ENCODE measurements around the gene GPRC5C.
"Not testable (repeated sequence)": the region's sequence is repeated elsewhere in the genome, so short reads cannot be mapped to it uniquely, and the experiment has no call there.

GPRC5C gene

DNA sequence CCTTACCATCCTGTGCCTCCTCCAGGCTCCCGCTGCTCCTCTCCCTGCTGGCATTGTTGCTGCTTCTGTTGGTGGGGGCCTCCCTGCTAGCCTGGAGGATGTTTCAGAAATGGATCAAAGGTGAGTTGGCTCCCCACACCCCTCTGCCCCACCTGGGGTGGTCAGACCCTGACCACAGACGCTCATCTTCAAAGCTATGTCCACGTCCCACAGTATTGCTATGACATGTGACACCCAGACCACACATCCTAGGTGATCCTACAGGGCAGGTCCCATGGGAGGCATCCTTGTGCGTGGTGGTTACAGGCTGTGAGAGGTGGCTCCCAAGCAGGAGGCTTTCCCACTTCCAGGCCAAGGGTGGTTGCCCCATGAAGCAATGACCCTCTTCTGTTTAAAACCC is 45.5 kb downstream of the GPRC5C start:
- H3K9me3 ChIP-seq (ENCODE audit: insufficient read depth, low read depth, low read length), result peaks cover 9% of the 10 kb centered on the region
- H3K27ac ChIP-seq (ENCODE audit: low read depth, low read length), result no peak overlapping the region
- WGBS, result 85% methylated on average over 4 of the region's 4 CpGs
- no peak overlapping the region for H3K9ac ChIP-seq (ENCODE audit: low read depth, low read length)
- no peaks in the 10 kb centered on the region for H3K4me1 ChIP-seq (ENCODE audit: insufficient read depth, low read length)
- H3K27me3 ChIP-seq (ENCODE audit: insufficient read depth, low read length), result no peaks in the 10 kb centered on the region; the same call in 1 of the 2 replicates
- no peaks in the 10 kb centered on the region for H3K36me3 ChIP-seq (ENCODE audit: insufficient read depth, low read length)
- no peak overlapping the region for H3K4me3 ChIP-seq (ENCODE audit: low read length)

DNA sequence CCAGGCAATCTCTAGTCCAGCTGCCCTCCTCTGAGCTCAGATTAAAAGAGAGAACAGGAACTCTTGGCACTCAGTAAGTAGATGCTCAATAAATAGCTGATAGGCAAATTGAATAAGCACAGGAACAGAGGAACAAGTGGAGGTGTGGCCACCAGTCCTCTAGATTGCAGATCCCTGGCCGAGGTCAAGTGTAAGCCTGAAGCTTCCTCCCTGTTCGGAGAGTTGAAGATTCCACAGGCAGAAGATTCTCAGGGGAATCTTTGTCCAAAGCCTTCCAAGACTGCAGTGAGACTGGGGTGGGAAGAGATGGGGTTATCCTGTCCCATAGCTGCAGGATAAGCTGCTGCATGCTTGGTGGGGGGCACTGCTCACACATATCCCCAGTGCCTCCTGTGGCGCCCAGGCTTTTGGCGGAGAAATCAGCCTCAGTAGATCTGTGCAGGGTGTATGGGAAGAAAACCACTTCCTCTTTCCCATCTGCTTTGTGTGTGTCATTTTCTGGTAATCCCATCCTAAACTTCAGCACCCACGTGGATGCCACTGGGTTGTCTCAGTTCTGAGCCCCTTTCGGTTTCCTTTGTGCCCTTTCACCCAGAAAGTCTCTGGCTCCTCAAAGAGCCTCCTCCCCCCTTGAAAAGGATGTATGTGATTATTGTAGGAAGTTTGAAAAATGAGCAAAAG is 46.7 kb downstream of the GPRC5C start:
- Histone ChIP-seq H3K9ac (ENCODE audit: low read depth, low read length) (no peak overlapping the region), H3K27ac (ENCODE audit: low read depth, low read length) (no peak overlapping the region), H3K36me3 (ENCODE audit: insufficient read depth, low read length) (no peaks in the 10 kb centered on the region), H3K27me3 (ENCODE audit: insufficient read depth, low read length) (no peaks in the 10 kb centered on the region; the same call in 1 of the 2 replicates), H3K4me1 (ENCODE audit: insufficient read depth, low read length) (no peaks in the 10 kb centered on the region), H3K4me3 (ENCODE audit: low read length) (no peak overlapping the region), H3K9me3 (ENCODE audit: insufficient read depth, low read depth, low read length) (peaks cover 9% of the 10 kb centered on the region)
- WGBS, result 77% methylated on average over 5 of the region's 6 CpGs

DNA sequence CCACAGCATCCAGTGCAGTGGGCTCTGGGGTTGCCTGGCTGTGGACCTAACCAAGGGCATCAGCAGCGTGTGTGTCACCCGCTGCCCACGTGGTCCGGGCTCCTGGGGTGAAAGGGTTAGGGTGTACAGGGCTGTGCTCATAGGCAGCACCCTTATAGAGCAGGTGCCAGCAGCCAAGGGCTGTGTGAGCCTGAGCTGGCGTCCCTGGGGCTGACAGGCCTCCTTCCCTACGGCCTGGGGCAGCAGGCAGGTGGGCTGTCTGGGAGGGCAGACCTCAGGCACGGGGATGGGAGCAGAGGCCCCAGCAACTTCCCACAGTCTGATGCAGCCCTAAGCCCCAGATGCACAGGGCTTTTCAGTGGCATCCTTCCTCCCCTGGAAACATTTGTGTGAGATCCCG is 48.4 kb downstream of the GPRC5C start:
- Histone ChIP-seq H3K9me3 (ENCODE audit: insufficient read depth, low read depth, low read length) (peaks cover 9% of the 10 kb centered on the region), H3K4me1 (ENCODE audit: insufficient read depth, low read length) (no peaks in the 10 kb centered on the region), H3K27ac (ENCODE audit: low read depth, low read length) (no peak overlapping the region), H3K27me3 (ENCODE audit: insufficient read depth, low read length) (no peaks in the 10 kb centered on the region), H3K4me3 (ENCODE audit: low read length) (no peak overlapping the region), H3K9ac (ENCODE audit: low read depth, low read length) (no peak overlapping the region), H3K36me3 (ENCODE audit: insufficient read depth, low read length) (no peaks in the 10 kb centered on the region)
- WGBS, result 85% methylated on average over 8 of the region's 8 CpGs

DNA sequence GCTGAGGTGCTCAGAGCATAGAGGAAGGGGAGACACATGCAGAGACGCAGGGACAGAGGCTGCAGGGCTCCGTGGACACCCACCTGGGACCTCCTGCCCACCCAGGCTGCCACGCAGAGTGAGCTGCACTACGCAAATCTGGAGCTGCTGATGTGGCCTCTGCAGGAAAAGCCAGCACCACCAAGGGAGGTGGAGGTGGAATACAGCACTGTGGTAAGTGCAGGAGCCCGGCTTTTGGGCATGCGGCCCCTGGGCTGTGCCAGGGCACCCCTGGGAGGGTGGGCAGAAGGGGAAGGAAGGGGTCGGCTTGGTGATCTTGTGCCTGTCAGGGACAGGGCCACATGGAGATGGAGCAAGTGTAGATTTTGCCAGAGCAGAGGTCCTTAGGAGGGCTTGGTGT is 49.7 kb downstream of the GPRC5C start:
- H3K9me3 ChIP-seq (ENCODE audit: insufficient read depth, low read depth, low read length), result no peaks in the 10 kb centered on the region
- H3K27me3 ChIP-seq (ENCODE audit: insufficient read depth, low read length), result no peaks in the 10 kb centered on the region
- no peak overlapping the region for H3K27ac ChIP-seq (ENCODE audit: low read depth, low read length)
- no peaks in the 10 kb centered on the region for H3K36me3 ChIP-seq (ENCODE audit: insufficient read depth, low read length)
- no peak overlapping the region for H3K9ac ChIP-seq (ENCODE audit: low read depth, low read length)
- no peaks in the 10 kb centered on the region for H3K4me1 ChIP-seq (ENCODE audit: insufficient read depth, low read length)
- WGBS, result 90% methylated on average over 7 of the region's 7 CpGs
- H3K4me3 ChIP-seq (ENCODE audit: low read length), result no peak overlapping the region

DNA sequence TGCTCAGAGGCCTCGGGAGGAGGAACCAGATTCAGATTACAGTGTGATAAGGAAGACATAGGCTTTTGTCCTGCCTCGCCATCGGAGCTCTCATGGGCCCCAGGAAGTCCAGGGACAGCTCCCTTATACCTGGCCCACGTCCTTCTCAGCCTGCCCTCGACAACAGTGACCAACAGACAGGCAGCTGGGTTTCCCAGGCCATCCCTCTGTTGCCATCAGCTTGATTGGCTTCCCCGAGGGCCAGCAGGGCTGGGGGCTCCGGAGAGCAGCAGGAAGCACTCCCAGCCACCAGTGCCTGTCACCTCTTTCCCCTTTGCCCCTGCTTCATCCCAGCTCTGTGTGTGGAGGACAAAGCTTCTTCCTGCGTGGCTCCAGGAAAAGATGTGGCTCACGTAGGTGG is 52.2 kb downstream of the GPRC5C start:
- Histone ChIP-seq H3K27ac (ENCODE audit: low read depth, low read length) (no peak overlapping the region), H3K9ac (ENCODE audit: low read depth, low read length) (no peak overlapping the region), H3K27me3 (ENCODE audit: insufficient read depth, low read length) (no peaks in the 10 kb centered on the region), H3K4me3 (ENCODE audit: low read length) (no peak overlapping the region), H3K36me3 (ENCODE audit: insufficient read depth, low read length) (no peaks in the 10 kb centered on the region), H3K9me3 (ENCODE audit: insufficient read depth, low read depth, low read length) (0 out of 2 replicates have a peak, but pooled peaks cover 2% of the 10 kb centered on the region), H3K4me1 (ENCODE audit: insufficient read depth, low read length) (no peaks in the 10 kb centered on the region)
- WGBS, result 77% methylated on average over 9 of the region's 9 CpGs

DNA sequence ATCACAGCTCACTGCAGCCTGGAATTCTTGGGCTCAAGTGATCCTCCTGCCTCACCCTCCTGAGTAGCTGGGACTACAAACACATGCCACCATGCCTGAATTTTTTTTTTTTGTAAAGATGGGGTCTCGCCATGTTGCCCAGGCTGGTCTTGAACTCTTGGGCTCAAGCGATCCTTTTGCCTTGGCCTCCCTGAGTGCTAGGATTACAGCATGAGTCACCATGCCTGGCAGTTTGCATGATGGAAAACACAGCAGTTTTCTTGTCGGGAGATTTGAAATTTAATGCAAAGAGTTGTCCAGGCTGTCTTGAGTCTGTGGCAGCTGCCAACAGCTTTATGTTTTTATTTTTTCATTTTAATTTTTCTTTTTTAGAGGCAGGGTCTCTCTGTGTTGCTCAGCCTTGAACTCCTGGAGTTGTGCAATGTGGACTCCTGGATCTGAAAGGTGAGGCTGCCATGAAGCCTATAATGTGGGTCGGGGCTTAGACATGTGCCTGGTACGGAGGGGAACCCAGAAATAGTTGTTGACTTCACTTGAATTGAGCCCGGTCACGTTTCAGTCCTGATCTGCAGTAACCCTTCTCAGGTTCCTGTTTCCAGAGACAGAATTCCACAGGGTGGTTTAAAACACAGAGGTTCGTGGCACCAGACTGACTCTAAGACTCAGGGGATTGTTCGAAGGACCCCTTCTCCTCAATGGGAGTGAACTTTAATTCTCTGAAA is 53.3 kb downstream of the GPRC5C start:
- H3K4me1 ChIP-seq (ENCODE audit: insufficient read depth, low read length), result no peaks in the 10 kb centered on the region
- no peak overlapping the region for H3K9ac ChIP-seq (ENCODE audit: low read depth, low read length)
- no peaks in the 10 kb centered on the region for H3K27me3 ChIP-seq (ENCODE audit: insufficient read depth, low read length)
- no peaks in the 10 kb centered on the region for H3K36me3 ChIP-seq (ENCODE audit: insufficient read depth, low read length)
- 88% methylated on average over 9 of the region's 9 CpGs for WGBS
- 0 out of 2 replicates have a peak, but pooled peaks cover 2% of the 10 kb centered on the region for H3K9me3 ChIP-seq (ENCODE audit: insufficient read depth, low read depth, low read length)
- no peak overlapping the region for H3K4me3 ChIP-seq (ENCODE audit: low read length)
- H3K27ac ChIP-seq (ENCODE audit: low read depth, low read length), result no peak overlapping the region

DNA sequence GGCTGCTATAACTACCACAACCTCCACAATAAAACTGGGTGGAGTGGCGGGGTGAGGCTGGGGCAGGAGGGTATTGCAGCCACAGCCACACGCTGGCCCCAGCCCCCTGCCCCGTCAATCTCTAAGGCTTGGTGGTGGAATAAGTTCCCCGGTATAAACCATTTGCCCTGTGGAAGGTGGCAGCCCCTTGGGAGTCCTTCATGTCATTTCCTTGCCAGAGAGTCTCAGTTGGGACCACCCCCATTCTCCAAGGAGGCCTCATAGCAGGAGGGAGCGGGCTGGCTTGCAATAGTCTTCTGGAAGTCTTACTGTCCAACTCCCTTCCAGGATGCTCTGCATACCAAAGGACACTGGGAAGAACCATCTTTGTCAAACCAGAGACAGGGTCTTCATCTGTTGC is 54.0 kb downstream of the GPRC5C start:
- Histone ChIP-seq H3K36me3 (ENCODE audit: insufficient read depth, low read length) (no peaks in the 10 kb centered on the region), H3K4me1 (ENCODE audit: insufficient read depth, low read length) (no peaks in the 10 kb centered on the region), H3K9ac (ENCODE audit: low read depth, low read length) (no peak overlapping the region), H3K27me3 (ENCODE audit: insufficient read depth, low read length) (no peaks in the 10 kb centered on the region), H3K9me3 (ENCODE audit: insufficient read depth, low read depth, low read length) (0 out of 2 replicates have a peak, but pooled peaks cover 2% of the 10 kb centered on the region), H3K4me3 (ENCODE audit: low read length) (no peak overlapping the region), H3K27ac (ENCODE audit: low read depth, low read length) (no peak overlapping the region)
- 95% methylated on average over 5 of the region's 5 CpGs for WGBS

DNA sequence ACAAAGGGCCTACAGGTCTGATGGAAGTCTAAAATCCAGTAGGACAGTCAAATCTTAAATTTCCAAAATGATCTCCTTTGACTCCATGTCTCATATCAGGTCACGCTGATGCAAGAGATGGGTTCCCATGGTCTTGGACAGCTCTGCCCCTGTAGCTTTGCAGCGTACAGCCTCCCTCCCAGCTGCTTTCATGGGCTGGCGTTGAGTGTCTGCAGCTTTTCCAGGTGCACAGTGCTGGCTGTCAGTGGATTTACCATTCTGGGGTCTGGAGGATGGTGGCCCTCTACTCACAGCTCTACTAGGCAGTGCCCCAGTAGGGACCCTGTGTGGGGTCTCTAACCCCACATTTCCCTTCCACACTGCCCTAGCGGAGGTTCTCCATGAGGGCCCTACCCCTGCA is 56.4 kb downstream of the GPRC5C start:
- not testable (repeated sequence) for H3K4me1 ChIP-seq (ENCODE audit: insufficient read depth, low read length); H3K36me3 ChIP-seq (ENCODE audit: insufficient read depth, low read length); H3K4me3 ChIP-seq (ENCODE audit: low read length); H3K9me3 ChIP-seq (ENCODE audit: insufficient read depth, low read depth, low read length); H3K27me3 ChIP-seq (ENCODE audit: insufficient read depth, low read length); H3K9ac ChIP-seq (ENCODE audit: low read depth, low read length); H3K27ac ChIP-seq (ENCODE audit: low read depth, low read length)
- 91% methylated on average over 4 of the region's 4 CpGs for WGBS

DNA sequence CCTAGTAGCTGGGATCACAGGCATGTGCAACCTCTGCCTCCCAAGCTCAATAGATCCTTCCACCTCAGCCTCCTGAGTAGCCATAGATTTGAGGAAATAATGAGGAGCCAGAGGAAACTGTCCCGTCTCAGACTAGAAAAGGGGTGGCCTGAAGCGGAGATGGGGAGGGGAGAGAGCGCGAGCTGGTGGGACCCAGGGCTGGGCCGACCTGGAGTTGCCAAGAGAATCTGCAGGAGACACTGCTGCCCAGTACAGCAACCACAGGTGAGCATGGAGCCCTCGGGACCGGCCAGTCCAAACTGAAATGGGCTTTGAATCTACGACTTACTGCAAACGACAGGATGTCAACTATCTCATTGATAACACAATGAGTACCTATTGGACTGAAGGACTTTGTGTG is 58.8 kb downstream of the GPRC5C start:
- no peak overlapping the region for H3K4me3 ChIP-seq (ENCODE audit: low read length)
- no peak overlapping the region for H3K9ac ChIP-seq (ENCODE audit: low read depth, low read length)
- no peaks in the 10 kb centered on the region for H3K27me3 ChIP-seq (ENCODE audit: insufficient read depth, low read length)
- WGBS, result 92% methylated on average over 9 of the region's 9 CpGs
- H3K4me1 ChIP-seq (ENCODE audit: insufficient read depth, low read length), result no peaks in the 10 kb centered on the region
- H3K9me3 ChIP-seq (ENCODE audit: insufficient read depth, low read depth, low read length), result 0 out of 2 replicates have a peak, but pooled peaks cover 2% of the 10 kb centered on the region
- no peaks in the 10 kb centered on the region for H3K36me3 ChIP-seq (ENCODE audit: insufficient read depth, low read length)
- no peak overlapping the region for H3K27ac ChIP-seq (ENCODE audit: low read depth, low read length)

DNA sequence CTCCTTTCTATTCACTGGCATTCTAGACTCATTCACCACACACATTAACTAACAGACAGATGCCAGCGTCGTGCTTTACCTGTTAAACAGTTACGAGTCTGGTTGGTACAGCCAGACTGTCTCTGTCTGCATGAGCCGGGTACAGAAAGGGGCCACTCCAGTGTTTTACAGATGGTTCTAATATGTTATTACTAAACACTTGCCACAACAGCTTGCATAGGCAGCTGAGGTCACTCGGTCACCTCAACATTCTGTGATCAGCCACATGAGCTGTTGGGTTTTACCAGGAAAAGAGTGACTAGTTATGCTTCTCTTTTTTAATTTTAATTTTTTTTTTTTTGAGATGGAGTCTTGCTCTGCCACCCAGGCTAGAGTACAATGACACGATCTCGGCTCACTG is 59.7 kb downstream of the GPRC5C start:
- H3K4me1 ChIP-seq (ENCODE audit: insufficient read depth, low read length), result no peaks in the 10 kb centered on the region
- no peak overlapping the region for H3K4me3 ChIP-seq (ENCODE audit: low read length)
- no peaks in the 10 kb centered on the region for H3K27me3 ChIP-seq (ENCODE audit: insufficient read depth, low read length)
- no peak overlapping the region for H3K9ac ChIP-seq (ENCODE audit: low read depth, low read length)
- no peaks in the 10 kb centered on the region for H3K36me3 ChIP-seq (ENCODE audit: insufficient read depth, low read length)
- 96% methylated on average over 7 of the region's 7 CpGs for WGBS
- no peak overlapping the region for H3K27ac ChIP-seq (ENCODE audit: low read depth, low read length)
- H3K9me3 ChIP-seq (ENCODE audit: insufficient read depth, low read depth, low read length), result 0 out of 2 replicates have a peak, but pooled peaks cover 2% of the 10 kb centered on the region

DNA sequence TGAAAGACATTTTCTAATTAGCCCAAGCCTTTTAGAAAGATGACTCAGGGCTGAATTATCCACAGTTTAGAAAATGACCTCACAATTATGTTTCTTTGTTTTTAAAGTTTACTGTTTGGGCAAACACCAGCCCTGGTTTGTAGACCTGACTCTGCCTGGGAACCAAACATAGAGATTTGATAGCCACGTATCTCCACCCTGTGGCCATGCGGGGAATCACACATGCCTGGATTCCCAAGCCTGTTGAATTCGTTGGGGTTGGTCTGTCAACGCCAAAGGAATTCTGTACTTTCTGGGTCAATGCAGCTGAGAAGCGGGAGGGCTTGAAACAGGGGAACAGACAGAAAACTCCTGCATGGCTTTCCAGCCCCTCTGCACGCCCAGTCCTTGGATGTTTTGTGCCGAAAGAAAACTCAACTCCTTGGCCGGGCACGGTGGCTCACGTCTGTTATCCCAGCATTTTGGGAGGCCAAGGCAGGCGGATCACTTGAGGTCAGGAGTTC is 61.5 kb downstream of the GPRC5C start:
- Histone ChIP-seq H3K36me3 (ENCODE audit: insufficient read depth, low read length) (no peaks in the 10 kb centered on the region), H3K4me3 (ENCODE audit: low read length) (no peak overlapping the region), H3K4me1 (ENCODE audit: insufficient read depth, low read length) (no peaks in the 10 kb centered on the region), H3K9me3 (ENCODE audit: insufficient read depth, low read depth, low read length) (no peaks in the 10 kb centered on the region), H3K27me3 (ENCODE audit: insufficient read depth, low read length) (no peaks in the 10 kb centered on the region), H3K27ac (ENCODE audit: low read depth, low read length) (no peak overlapping the region), H3K9ac (ENCODE audit: low read depth, low read length) (no peak overlapping the region)
- WGBS, result 49% methylated on average over 11 of the region's 11 CpGs

Measured in HUES64 (cell line).